Measurements from ENCODE around the gene PTGR1. TPM values are rescaled to one million over a fixed set of nuclear protein-coding genes. Genes with fewer than 3 reads are reported as not detected.

PTGR1 gene
- total and polyA plus RNA-seq, 2 donors (not counting 3 experiments of a cell fraction or from before 2014, with no cell fraction given), result 70.3 to 79.1 TPM

DNA sequence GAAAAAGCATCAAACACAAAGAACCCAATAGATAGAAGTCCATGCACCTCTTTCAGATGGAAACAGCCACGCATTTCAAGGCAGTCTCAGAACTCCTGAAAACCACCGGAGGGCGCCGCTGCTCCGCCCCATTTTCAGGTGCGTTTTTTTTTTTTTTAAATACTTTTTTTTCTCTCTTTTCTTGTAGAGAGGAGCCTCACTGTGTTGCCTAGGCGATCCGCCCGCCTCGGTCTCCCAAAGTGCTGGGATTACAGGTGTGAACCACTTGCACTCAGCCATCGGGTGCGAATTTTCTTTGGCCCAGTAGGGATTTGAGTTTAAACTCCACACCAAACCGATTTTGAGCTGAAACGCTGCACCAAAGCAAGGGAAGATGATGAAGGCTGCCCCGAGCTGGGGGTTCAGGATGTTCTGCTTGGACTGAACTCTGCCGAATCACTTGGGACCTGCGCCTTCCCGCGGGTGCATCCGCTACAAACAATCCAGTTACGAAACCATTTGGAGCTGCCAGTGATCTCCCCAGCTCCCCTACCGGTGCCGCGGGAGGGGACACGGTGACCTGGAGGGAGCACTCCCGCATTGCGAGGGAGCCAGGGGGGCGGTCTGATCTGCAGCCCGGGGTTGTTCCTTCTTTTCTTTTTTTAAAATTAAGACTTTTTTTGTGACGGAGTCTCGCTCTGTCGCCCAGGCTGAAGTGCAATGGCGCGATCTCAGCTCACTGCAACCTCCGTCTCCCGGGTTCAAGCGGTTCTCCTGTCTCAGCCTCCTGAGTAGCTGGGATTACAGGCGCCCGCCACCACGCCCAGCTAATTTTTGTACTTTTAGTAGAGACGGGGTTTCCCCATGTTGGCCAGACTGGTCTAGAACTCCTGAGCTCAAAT, 1.4 kb downstream of the PTGR1 start:
- no TSS peak for BruUV-seq (replicated peaks)
- POLR2A ChIA-PET, result interaction anchor here (2.0 kb wide), 1 partner anchor 33 kb away, joined by 18 read pairs; the partner anchor contains the start of gene DNAJC25

More for the DNA sequence above, 1.4 kb downstream of the PTGR1 start:
- H3K4me2 ChIP-seq (ENCODE audit: insufficient read depth, low read length), result peak overlapping the region; percentile 65
- dilution Hi-C loops (cut with MboI; ENCODE audit: extremely low pct_ligation_motif_present, low sequenced_read_pairs) (no loop called here), intact Hi-C loops (cut with micrococcal nuclease) (loop anchor here (1.0 to 10.0 kb wide), 7 partner anchors 24 to 767 kb away; partner anchors contain the start of genes ECPAS and GNG10)
- FAIRE-seq, result peak; percentile 42
- H3K36me3 ChIP-seq (ENCODE audit: control insufficient read depth in 2 of 2, extremely low read depth in 1 of 2, insufficient read depth in 2 of 2, low read length in 2 of 2), result peaks cover 6 to 9% of the 10 kb centered on the region in 2 experiments
- H3K27ac ChIP-seq (ENCODE audit: insufficient read depth, low read depth, low read length), result peak overlapping the region; percentile 87
- H4K20me1 ChIP-seq (replicated peaks; ENCODE audit: control insufficient read depth, extremely low read depth, insufficient read depth, low read length), result no peaks in the 10 kb centered on the region
- no peaks in the 10 kb centered on the region for H3K9me1 ChIP-seq (replicated peaks; ENCODE audit: control insufficient read depth, extremely low read depth, insufficient read depth, low read length)
- H2AFZ ChIP-seq (ENCODE audit: low read depth, low read length), result peak overlapping the region; percentile 78
- DNase-seq (ENCODE audit: low read depth, low spot score), result peak; percentile 81
- peaks cover 36% of the 10 kb centered on the region for H3K4me1 ChIP-seq (ENCODE audit: control insufficient read depth, extremely low read depth, insufficient read depth, low read length)
- H3K4me3 ChIP-seq (replicated peaks in 1 of 3; ENCODE audit: insufficient read depth in 1 of 3, low read depth in 1 of 3, low read length in 3 of 3), result peak overlapping the region; percentile 72 to 91 (median 90)
- TF ChIP-seq, protein P1, sequence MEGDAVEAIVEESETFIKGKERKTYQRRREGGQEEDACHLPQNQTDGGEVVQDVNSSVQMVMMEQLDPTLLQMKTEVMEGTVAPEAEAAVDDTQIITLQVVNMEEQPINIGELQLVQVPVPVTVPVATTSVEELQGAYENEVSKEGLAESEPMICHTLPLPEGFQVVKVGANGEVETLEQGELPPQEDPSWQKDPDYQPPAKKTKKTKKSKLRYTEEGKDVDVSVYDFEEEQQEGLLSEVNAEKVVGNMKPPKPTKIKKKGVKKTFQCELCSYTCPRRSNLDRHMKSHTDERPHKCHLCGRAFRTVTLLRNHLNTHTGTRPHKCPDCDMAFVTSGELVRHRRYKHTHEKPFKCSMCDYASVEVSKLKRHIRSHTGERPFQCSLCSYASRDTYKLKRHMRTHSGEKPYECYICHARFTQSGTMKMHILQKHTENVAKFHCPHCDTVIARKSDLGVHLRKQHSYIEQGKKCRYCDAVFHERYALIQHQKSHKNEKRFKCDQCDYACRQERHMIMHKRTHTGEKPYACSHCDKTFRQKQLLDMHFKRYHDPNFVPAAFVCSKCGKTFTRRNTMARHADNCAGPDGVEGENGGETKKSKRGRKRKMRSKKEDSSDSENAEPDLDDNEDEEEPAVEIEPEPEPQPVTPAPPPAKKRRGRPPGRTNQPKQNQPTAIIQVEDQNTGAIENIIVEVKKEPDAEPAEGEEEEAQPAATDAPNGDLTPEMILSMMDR (IDR thresholded peaks at IDR 0.05; ENCODE audit: extremely low read depth in 1 of 2, insufficient read depth in 1 of 2, low read depth in 1 of 2, low read length in 2 of 2), result peak; percentile 68 to 72
- TF ChIP-seq POLR2A (IDR thresholded peaks at IDR 0.05; ENCODE audit: low read depth, low read length), result no peak
- TF ChIP-seq EZH2 (IDR thresholded peaks at IDR 0.05; ENCODE audit: borderline replicate concordance, low read depth, low read length, severe bottlenecking), result no peak
- no peak for TF ChIP-seq GATA2 (IDR thresholded peaks at IDR 0.05; ENCODE audit: insufficient read depth, insufficient read length, low read depth, low read length)
- no peak for TF ChIP-seq POLR2AphosphoS5 (IDR thresholded peaks at IDR 0.05; ENCODE audit: insufficient read depth, low read depth, low read length)
- peak overlapping the region; percentile 91 for H3K9ac ChIP-seq (replicated peaks; ENCODE audit: extremely low read depth, insufficient read depth, low read length)
- no peaks in the 10 kb centered on the region for H3K9me3 ChIP-seq (replicated peaks; ENCODE audit: control insufficient read depth, insufficient read depth, low read length)
- no peaks in the 10 kb centered on the region for H3K27me3 ChIP-seq (ENCODE audit: control insufficient read depth in 2 of 2, insufficient read depth in 2 of 2, low read length in 2 of 2)
- peaks cover 17% of the 10 kb centered on the region for H3K79me2 ChIP-seq (ENCODE audit: control insufficient read depth, insufficient read depth, low read length)
- CTCF ChIA-PET, result interaction anchor here (0.7 to 9.0 kb wide), 26 partner anchors 8 to 487 kb away, joined by 3 to 221 read pairs (median 4); partner anchors contain the start of genes DNAJC25 and GNG10

Measured in endothelial cell of umbilical vein (primary cell).